Measurements from ENCODE around the gene STH.
"Not testable (repeated sequence)": the region's sequence is repeated elsewhere in the genome, so short reads cannot be mapped to it uniquely, and the experiment has no call there.

Gene STH

GRCh38 chr17:46006082-46006481, 7.0 kb downstream of the STH start:
- DNase-seq (ENCODE audit: low spot score): not testable (repeated sequence)

- no peak for DNase-seq (ENCODE audit: low spot score)
Measured at GRCh38 chr17:46007461-46007965, 8.5 kb downstream of the STH start.

- DNase-seq (ENCODE audit: low spot score): no peak
Measured at GRCh38 chr17:46008591-46008990, 9.5 kb downstream of the STH start.

- peak; percentile 57 for DNase-seq (ENCODE audit: low spot score)
Measured at GRCh38 chr17:46009681-46010596, 10.9 kb downstream of the STH start.

GRCh38 chr17:46010597-46011186, 11.6 kb downstream of the STH start:
- no peak for DNase-seq (ENCODE audit: low spot score)

- DNase-seq (ENCODE audit: low spot score): no peak
Measured at GRCh38 chr17:46011711-46012505, 12.9 kb downstream of the STH start.

- DNase-seq (ENCODE audit: low spot score): no peak
Measured at GRCh38 chr17:46012506-46013079, 13.5 kb downstream of the STH start.

- no peak for DNase-seq (ENCODE audit: low spot score)
Measured at GRCh38 chr17:46013127-46013501, 14.1 kb downstream of the STH start.

- DNase-seq (ENCODE audit: low spot score): peak; percentile 57
Measured at GRCh38 chr17:46013502-46014165, 14.6 kb downstream of the STH start.

- not testable (repeated sequence) for DNase-seq (ENCODE audit: low spot score)
Measured at GRCh38 chr17:46019408-46019925, 20.4 kb downstream of the STH start.

GRCh38 chr17:46020023-46020761, 21.1 kb downstream of the STH start:
- DNase-seq (ENCODE audit: low spot score): no peak

GRCh38 chr17:46020998-46021397, 21.9 kb downstream of the STH start:
- no peak for DNase-seq (ENCODE audit: low spot score)

GRCh38 chr17:46023366-46023765, 24.3 kb downstream of the STH start:
- DNase-seq (ENCODE audit: low spot score): not testable (repeated sequence)

GRCh38 chr17:46023783-46024388, 24.8 kb downstream of the STH start:
- peak; percentile 54 for DNase-seq (ENCODE audit: low spot score)

- no peak for DNase-seq (ENCODE audit: low spot score)
Measured at GRCh38 chr17:46024590-46024989, 25.5 kb downstream of the STH start.

- no peak for DNase-seq (ENCODE audit: low spot score)
Measured at GRCh38 chr17:46025060-46025459, 26.0 kb downstream of the STH start.

- no peak for DNase-seq (ENCODE audit: low spot score)
Measured at GRCh38 chr17:46025510-46026165, 26.6 kb downstream of the STH start.

GRCh38 chr17:46026166-46027047, 27.4 kb downstream of the STH start:
- DNase-seq (ENCODE audit: low spot score): peak; percentile 40

Measured in Ammon's horn (tissue), 1 donor.